HepG2 (cell line): Measurements from ENCODE around the gene IRF6. TPM values are rescaled to one million over a fixed set of nuclear protein-coding genes. Genes with fewer than 3 reads are reported as not detected.

ENCODE experiments used
- ATAC-seq: fragments of 200-7000 bp; cut with Tn5 transposase; 3 replicates; pipeline ENCODE4 v1.9.1; 2020; ENCODE audit warnings: mild to moderate bottlenecking, moderate library complexity
- BruUV-seq: library from RNA; stranded (reverse); fragments of 400-500 nt; replicated peaks from 2 replicates; lab custom pipeline; 2021; lab: Mats Ljungman, UMichigan
- CTCF ChIA-PET: fragments of 300-600 bp; formaldehyde crosslinking; extraction: SDS; loops from one replicate; lab custom pipeline; 2021; ENCODE audit warnings: low total read pairs, inconsistent platforms, low intra/inter-chr PET ratio; lab: Yijun Ruan, JAX
- POLR2A ChIA-PET: fragments of 350-600 bp; sonication (Branson Sonifier 250); formaldehyde crosslinking; loops from one replicate; lab custom pipeline; 2020; ENCODE audit warnings: antibody characterized with exemption, inconsistent platforms; lab: Yijun Ruan, JAX
- DNase-seq: peaks from one replicate; pipeline ENCODE4 v3.0.0-alpha.2; 2015; ENCODE audit warnings: low spot score
- FAIRE-seq: peaks from 3 replicates; lab custom pipeline; 2011; peaks lifted over from hg19 to GRCh38; lab: Jason Lieb, UNC
- H2AFZ ChIP-seq: one replicate; pipeline ENCODE4 v1.6.1; 2011; ENCODE audit warnings: low read length, inconsistent platforms
- H3K27ac ChIP-seq: fragments of 300-600 bp; 3 replicates; pipeline ENCODE4 v1.8.0; 2011; ENCODE audit warnings: mixed run types, mild to moderate bottlenecking, mixed read lengths, low read length, inconsistent platforms; ENCODE audit not compliant: insufficient read depth; ENCODE audit errors: extremely low read length
- H3K27me3 ChIP-seq, 2 experiments: fragments of 200-600 bp in 1 of 2; 2 replicates in 1 of 2; 3 replicates in 1 of 2; pipeline versions ENCODE4 v1.6.0 to v1.8.0; 2011; ENCODE audit warnings: low read length in 2 of 2, mild to moderate bottlenecking in 2 of 2, moderate library complexity in 2 of 2, inconsistent platforms in 1 of 2; ENCODE audit not compliant: insufficient read depth in 2 of 2, control insufficient read depth in 1 of 2
- H3K36me3 ChIP-seq, 2 experiments: fragments of 200-600 bp in 1 of 2; replicated peaks in 1 of 2; 2 replicates in 1 of 2; 3 replicates in 1 of 2; pipeline versions ENCODE4 v1.5.1 to v1.8.0; 2011; ENCODE audit warnings: low read length in 2 of 2, inconsistent platforms in 1 of 2; ENCODE audit not compliant: insufficient read depth in 2 of 2, control insufficient read depth in 1 of 2
- H3K4me1 ChIP-seq: 2 replicates; pipeline ENCODE4 v1.5.1; 2012; ENCODE audit warnings: low read length, inconsistent platforms; ENCODE audit not compliant: insufficient read depth
- H3K4me2 ChIP-seq: 2 replicates; pipeline ENCODE4 v1.6.0; 2011; ENCODE audit warnings: low read depth, low read length, inconsistent platforms
- H3K4me3 ChIP-seq, 3 experiments: fragments of 200-600 bp in 1 of 3; sonication (generic), shearing (Covaris generic) in 1 of 3; replicated peaks in 1 of 3; 2 replicates each; pipeline ENCODE4 v1.5.1; 2011 to 2016; ENCODE audit warnings: low read length in 3 of 3, inconsistent platforms in 2 of 3, low read depth in 2 of 3, mild to moderate bottlenecking in 2 of 3, control low read depth in 1 of 3, mixed read lengths in 1 of 3; ENCODE audit not compliant: insufficient read depth in 1 of 3
- H3K79me2 ChIP-seq: one replicate; pipeline ENCODE4 v1.6.1; 2011; ENCODE audit warnings: low read length, inconsistent platforms; ENCODE audit not compliant: insufficient read depth
- H3K9ac ChIP-seq: 2 replicates; pipeline ENCODE4 v1.6.0; 2011; ENCODE audit warnings: mild to moderate bottlenecking, low read depth, low read length, inconsistent platforms; ENCODE audit not compliant: insufficient read depth
- H3K9me3 ChIP-seq: 2 replicates; pipeline ENCODE4 v1.5.1; 2012; ENCODE audit warnings: mild to moderate bottlenecking, low read length
- H4K20me1 ChIP-seq: 2 replicates; pipeline ENCODE4 v1.6.0; 2011; ENCODE audit warnings: inconsistent platforms, mild to moderate bottlenecking, low read length, moderate library complexity; ENCODE audit not compliant: insufficient read depth
- ARNTL ChIP-seq: sonication (generic); formaldehyde crosslinking; IDR thresholded peaks from 2 replicates; pipeline ENCODE4 v1.4.0; 2020; ENCODE audit warnings: mild to moderate bottlenecking, missing genetic modification reagents
- CCAR2 ChIP-seq: fragments of 200-400 bp; formaldehyde crosslinking; optimal IDR thresholded peaks from 2 replicates; pipeline ENCODE3; 2018; ENCODE audit warnings: low read depth, mild to moderate bottlenecking, low read length, moderate library complexity
- MEIS2 ChIP-seq: sonication (generic); formaldehyde crosslinking; IDR thresholded peaks from 2 replicates; pipeline ENCODE4 v1.9.0; 2021; ENCODE audit warnings: mild to moderate bottlenecking, missing genetic modification reagents
- NKX3-1 ChIP-seq: sonication (generic); formaldehyde crosslinking; IDR thresholded peaks from 2 replicates; pipeline ENCODE4 v1.5.0; 2020; ENCODE audit warnings: missing genetic modification reagents
- NR2F6 ChIP-seq, 2 experiments: IDR thresholded peaks; 2 replicates each; pipeline ENCODE4 v1.6.1; 2016; ENCODE audit warnings: antibody characterized with exemption in 1 of 2, mild to moderate bottlenecking in 1 of 2
- RBFOX2 ChIP-seq: fragments of 200-400 bp; formaldehyde crosslinking; IDR thresholded peaks from 2 replicates; pipeline ENCODE4 v1.6.1; 2017; ENCODE audit warnings: low read depth, mild to moderate bottlenecking, low read length
- ZNF138 ChIP-seq: sonication (generic); formaldehyde crosslinking; IDR thresholded peaks from 2 replicates; pipeline ENCODE4 v1.5.0; 2020; ENCODE audit warnings: mild to moderate bottlenecking, low read depth, missing genetic modification reagents
- ZNF260 ChIP-seq: sonication (generic); formaldehyde crosslinking; IDR thresholded peaks from 2 replicates; pipeline ENCODE4 v1.4.0; 2020; ENCODE audit warnings: missing genetic modification reagents, low read depth, mild to moderate bottlenecking, borderline replicate concordance
- WGBS: methylation state at CpG from one replicate; pipeline ENCODE4 v1.1.6; 2017; ENCODE audit warnings: low lambda C conversion rate; 5-methylcytosine and 5-hydroxymethylcytosine counted together
- in situ Hi-C: cut with HindIII; loops from 2 replicates; pipeline ENCODE4 v1.10.0; 2017; ENCODE audit warnings: low pct_unique_long_range_greater_than_20kb; ENCODE audit not compliant: extremely low pct_ligation_motif_present
- intact Hi-C: fragments of 100-400 bp; cut with micrococcal nuclease; formaldehyde crosslinking; loops from one replicate; pipeline ENCODE4 v1.10.0; 2022; ENCODE audit not compliant: unreplicated experiment
- polyA plus RNA-seq, 8 experiments: library from polyadenylated mRNA; depleted of rRNA in 3 of 8; stranded (reverse) in 7 of 8; unstranded in 1 of 8; fragments of >200 nt; fragmentation: Illumina TruSeq in 4 of 8; extraction: Trizol in 4 of 8; gene quantifications; 2 replicates each; pipeline versions ENCODE4 v1.2.1 to v1.2.3, GENCODE V29; 2011 to 2016; ENCODE audit warnings: low read depth in 4 of 8, missing spikeins in 1 of 8, mixed read lengths in 1 of 8; ENCODE audit not compliant: insufficient read depth in 1 of 8
- total RNA-seq, 5 experiments: library from RNA; depleted of rRNA; stranded (reverse); fragments of >200 nt; fragmentation: Illumina TruSeq; extraction: Trizol; gene quantifications; 2 replicates each; pipeline ENCODE4 v1.2.3, GENCODE V29; 2016; ENCODE audit warnings: low read depth in 1 of 5
- TF ChIP-seq, protein P1 (sequence below): sonication (generic); formaldehyde crosslinking; IDR thresholded peaks from 2 replicates; pipeline ENCODE4 v1.5.0; 2020; ENCODE audit warnings: missing genetic modification reagents
- TF ChIP-seq, protein P2 (sequence below): sonication (generic); formaldehyde crosslinking; IDR thresholded peaks from 2 replicates; pipeline ENCODE4 v1.9.0; 2021; ENCODE audit warnings: missing genetic modification reagents, mild to moderate bottlenecking, borderline replicate concordance

IRF6 gene
- total and polyA plus RNA-seq, 2 of the 13 experiments (the other 11 are each of a cell fraction or from before 2014, with no cell fraction given): 0.02 TPM; not detected in 1

DNA sequence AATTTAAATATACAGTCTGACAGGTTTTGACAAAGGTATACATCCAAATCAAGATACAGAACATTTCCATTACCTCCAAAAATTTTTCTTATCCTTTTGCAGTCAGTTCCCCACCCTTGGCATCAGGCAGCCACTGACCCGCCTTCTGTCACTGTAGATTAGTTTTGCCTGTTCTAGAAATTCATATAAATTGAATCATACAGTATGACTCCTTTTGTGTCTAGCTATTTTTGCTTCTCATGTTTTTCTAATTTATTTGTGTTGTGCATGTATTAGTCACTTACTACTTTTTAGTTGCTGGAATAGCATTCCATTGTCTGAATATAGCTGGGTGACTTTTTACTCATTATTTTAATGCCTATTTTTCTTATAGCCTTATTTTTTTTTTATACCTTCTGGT is 25.7 kb upstream of the IRF6 start:
- DNase-seq (no peak), FAIRE-seq (no peak), ATAC-seq (no peak)
- no peaks in the 10 kb centered on the region for H4K20me1 ChIP-seq
- H2AFZ ChIP-seq: no peak overlapping the region
- ChIA-PET POLR2A (no interaction called here), CTCF (no interaction called here)
- peaks cover 6% of the 10 kb centered on the region for H3K79me2 ChIP-seq
- TF ChIP-seq ZNF138 (CRISPR knock-in tag) (no peak), CCAR2 (no peak), RBFOX2 (0 out of 2 replicates have a peak, but pooled peaks have one; percentile 29)
- WGBS: 100% methylated on average over 1 of the region's 1 CpG
- in situ Hi-C loops (no loop called here), intact Hi-C loops (no loop called here)
- H3K36me3 ChIP-seq: peaks cover 15 to 53% of the 10 kb centered on the region in 2 experiments
- no peak overlapping the region for H3K4me3 ChIP-seq
- H3K27ac ChIP-seq: no peak overlapping the region
- BruUV-seq: no TSS peak
- H3K9me3 ChIP-seq: no peaks in the 10 kb centered on the region
- H3K4me2 ChIP-seq: no peak overlapping the region
- no peaks in the 10 kb centered on the region; a peak in 1 of 5 replicates for H3K27me3 ChIP-seq
- no peak overlapping the region for H3K9ac ChIP-seq
- peaks cover 21% of the 10 kb centered on the region for H3K4me1 ChIP-seq

DNA sequence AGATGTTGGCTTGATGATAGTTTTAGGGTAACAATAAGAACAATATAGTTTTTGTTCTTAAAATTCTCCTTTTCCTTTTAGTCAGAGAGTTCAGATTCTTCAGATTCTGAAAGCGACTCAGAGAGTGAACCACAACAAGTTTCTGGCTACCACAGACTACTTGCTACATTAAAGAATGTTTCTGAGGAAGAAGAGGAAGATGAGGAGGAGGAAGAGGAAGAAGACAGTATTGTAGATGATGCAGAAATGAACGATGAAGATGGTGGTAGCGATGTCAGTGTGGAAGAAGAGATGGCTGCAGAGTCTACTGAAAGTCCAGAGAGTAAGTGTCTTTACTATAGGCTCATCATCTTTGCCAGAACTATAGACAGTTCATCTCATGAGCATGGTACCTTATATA is 24.8 kb upstream of the IRF6 start:
- in situ Hi-C loops: no loop called here

More for the DNA sequence above, 24.8 kb upstream of the IRF6 start:
- Histone ChIP-seq H3K27ac (no peak overlapping the region), H3K36me3 (peaks cover 10 to 45% of the 10 kb centered on the region in 2 experiments), H3K4me1 (peaks cover 30% of the 10 kb centered on the region), H3K4me3 (no peak overlapping the region), H3K9me3 (no peaks in the 10 kb centered on the region), H3K79me2 (peaks cover 6% of the 10 kb centered on the region), H3K4me2 (no peak overlapping the region), H3K27me3 (no peaks in the 10 kb centered on the region; a peak in 1 of 5 replicates)
- CTCF ChIA-PET: no interaction called here
- 97% methylated on average over 3 of the region's 3 CpGs for WGBS
- ATAC-seq: no peak
- POLR2A ChIA-PET: no interaction called here
- no TSS peak for BruUV-seq
- TF ChIP-seq, protein P1, sequence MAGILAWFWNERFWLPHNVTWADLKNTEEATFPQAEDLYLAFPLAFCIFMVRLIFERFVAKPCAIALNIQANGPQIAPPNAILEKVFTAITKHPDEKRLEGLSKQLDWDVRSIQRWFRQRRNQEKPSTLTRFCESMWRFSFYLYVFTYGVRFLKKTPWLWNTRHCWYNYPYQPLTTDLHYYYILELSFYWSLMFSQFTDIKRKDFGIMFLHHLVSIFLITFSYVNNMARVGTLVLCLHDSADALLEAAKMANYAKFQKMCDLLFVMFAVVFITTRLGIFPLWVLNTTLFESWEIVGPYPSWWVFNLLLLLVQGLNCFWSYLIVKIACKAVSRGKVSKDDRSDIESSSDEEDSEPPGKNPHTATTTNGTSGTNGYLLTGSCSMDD: no peak
- no peak for TF ChIP-seq NR2F6 (IDR thresholded peaks at IDR 0.05)
- no peak for TF ChIP-seq NR2F6 (CRISPR knock-in tag; IDR thresholded peaks at IDR 0.05)
- TF ChIP-seq ZNF260: no peak
- TF ChIP-seq, protein P2, sequence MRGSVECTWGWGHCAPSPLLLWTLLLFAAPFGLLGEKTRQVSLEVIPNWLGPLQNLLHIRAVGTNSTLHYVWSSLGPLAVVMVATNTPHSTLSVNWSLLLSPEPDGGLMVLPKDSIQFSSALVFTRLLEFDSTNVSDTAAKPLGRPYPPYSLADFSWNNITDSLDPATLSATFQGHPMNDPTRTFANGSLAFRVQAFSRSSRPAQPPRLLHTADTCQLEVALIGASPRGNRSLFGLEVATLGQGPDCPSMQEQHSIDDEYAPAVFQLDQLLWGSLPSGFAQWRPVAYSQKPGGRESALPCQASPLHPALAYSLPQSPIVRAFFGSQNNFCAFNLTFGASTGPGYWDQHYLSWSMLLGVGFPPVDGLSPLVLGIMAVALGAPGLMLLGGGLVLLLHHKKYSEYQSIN (CRISPR knock-in tag): no peak
- no peak for TF ChIP-seq MEIS2 (CRISPR knock-in tag)
- TF ChIP-seq NKX3-1 (CRISPR knock-in tag): no peak
- no peak for TF ChIP-seq ARNTL
- no peak for TF ChIP-seq CCAR2
- TF ChIP-seq, all 625 proteins: peak for 0
- Histone ChIP-seq H2AFZ (no peak overlapping the region), H4K20me1 (no peaks in the 10 kb centered on the region), H3K9ac (no peak overlapping the region)
- DNase-seq: no peak
- intact Hi-C loops: no loop called here
- FAIRE-seq: no peak
